BE2C (cell line): ENCODE measurements around the gene SLC25A5.
"Not testable (repeated sequence)": the region's sequence is repeated elsewhere in the genome, so short reads cannot be mapped to it uniquely, and the experiment has no call there.

ENCODE experiments used
- DNase-seq: peaks from one replicate; pipeline ENCODE4 v3.0.0-alpha.2; 2020
- H3K27me3 ChIP-seq: fragments of 250-450 bp; sonication (Bioruptor Pico); 2 replicates; pipeline ENCODE4 v1.5.1; 2020; ENCODE audit warnings: mild to moderate bottlenecking
- H3K36me3 ChIP-seq: fragments of 250-450 bp; sonication (Bioruptor Pico); 2 replicates; pipeline ENCODE4 v1.5.1; 2020; ENCODE audit warnings: mild to moderate bottlenecking
- H3K4me1 ChIP-seq: fragments of 250-450 bp; sonication (Bioruptor Pico); 2 replicates; pipeline ENCODE4 v1.5.1; 2020
- H3K4me3 ChIP-seq: 2 replicates; pipeline ENCODE4 v1.5.1; 2011; ENCODE audit warnings: low read depth, low read length
- H3K9me3 ChIP-seq: fragments of 250-450 bp; sonication (Bioruptor Pico); 2 replicates; pipeline ENCODE4 v1.5.1; 2020
- TF ChIP-seq, protein P1 (sequence below): IDR thresholded peaks from 2 replicates; pipeline ENCODE4 v1.5.1; 2012; ENCODE audit warnings: mild to moderate bottlenecking, low read depth, low read length

SLC25A5 gene

DNA sequence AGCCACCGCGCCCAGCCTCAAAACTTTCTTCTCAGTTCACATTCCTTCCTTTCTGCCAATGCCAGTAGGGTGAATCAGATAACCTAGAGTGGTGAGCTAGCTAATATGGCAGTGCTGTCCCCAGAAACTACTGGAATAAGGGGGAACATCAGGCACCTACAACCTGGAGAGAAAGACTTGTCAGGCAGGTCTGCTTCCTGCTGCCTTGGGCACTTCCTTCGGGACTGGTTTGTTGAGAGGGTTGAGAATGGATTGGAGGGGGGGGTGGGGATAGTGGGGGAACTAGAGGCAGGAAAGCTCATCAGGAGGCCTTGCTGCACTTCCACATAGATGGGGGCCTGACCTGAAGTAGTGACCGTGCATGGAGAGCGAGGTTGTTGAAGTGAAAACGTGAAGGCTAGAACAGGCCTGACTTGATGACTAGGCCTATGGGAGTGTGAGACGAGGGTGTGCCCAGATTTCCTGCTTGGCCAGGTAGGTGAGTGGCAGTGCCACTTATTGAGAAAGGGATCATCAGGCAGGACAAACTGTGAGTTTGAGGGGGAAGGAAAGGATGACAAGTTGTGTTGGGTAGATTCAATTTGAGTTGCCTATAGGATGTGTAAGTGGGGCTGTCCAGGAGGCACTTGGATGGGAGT, 33.4 kb downstream of the SLC25A5 start:
- no peaks in the 10 kb centered on the region for H3K9me3 ChIP-seq
- TF ChIP-seq, protein P1, sequence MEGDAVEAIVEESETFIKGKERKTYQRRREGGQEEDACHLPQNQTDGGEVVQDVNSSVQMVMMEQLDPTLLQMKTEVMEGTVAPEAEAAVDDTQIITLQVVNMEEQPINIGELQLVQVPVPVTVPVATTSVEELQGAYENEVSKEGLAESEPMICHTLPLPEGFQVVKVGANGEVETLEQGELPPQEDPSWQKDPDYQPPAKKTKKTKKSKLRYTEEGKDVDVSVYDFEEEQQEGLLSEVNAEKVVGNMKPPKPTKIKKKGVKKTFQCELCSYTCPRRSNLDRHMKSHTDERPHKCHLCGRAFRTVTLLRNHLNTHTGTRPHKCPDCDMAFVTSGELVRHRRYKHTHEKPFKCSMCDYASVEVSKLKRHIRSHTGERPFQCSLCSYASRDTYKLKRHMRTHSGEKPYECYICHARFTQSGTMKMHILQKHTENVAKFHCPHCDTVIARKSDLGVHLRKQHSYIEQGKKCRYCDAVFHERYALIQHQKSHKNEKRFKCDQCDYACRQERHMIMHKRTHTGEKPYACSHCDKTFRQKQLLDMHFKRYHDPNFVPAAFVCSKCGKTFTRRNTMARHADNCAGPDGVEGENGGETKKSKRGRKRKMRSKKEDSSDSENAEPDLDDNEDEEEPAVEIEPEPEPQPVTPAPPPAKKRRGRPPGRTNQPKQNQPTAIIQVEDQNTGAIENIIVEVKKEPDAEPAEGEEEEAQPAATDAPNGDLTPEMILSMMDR: no peak
- H3K36me3 ChIP-seq: no peaks in the 10 kb centered on the region
- no peaks in the 10 kb centered on the region for H3K4me1 ChIP-seq
- H3K4me3 ChIP-seq: no peak overlapping the region
- no peaks in the 10 kb centered on the region for H3K27me3 ChIP-seq
- DNase-seq: no peak

DNA sequence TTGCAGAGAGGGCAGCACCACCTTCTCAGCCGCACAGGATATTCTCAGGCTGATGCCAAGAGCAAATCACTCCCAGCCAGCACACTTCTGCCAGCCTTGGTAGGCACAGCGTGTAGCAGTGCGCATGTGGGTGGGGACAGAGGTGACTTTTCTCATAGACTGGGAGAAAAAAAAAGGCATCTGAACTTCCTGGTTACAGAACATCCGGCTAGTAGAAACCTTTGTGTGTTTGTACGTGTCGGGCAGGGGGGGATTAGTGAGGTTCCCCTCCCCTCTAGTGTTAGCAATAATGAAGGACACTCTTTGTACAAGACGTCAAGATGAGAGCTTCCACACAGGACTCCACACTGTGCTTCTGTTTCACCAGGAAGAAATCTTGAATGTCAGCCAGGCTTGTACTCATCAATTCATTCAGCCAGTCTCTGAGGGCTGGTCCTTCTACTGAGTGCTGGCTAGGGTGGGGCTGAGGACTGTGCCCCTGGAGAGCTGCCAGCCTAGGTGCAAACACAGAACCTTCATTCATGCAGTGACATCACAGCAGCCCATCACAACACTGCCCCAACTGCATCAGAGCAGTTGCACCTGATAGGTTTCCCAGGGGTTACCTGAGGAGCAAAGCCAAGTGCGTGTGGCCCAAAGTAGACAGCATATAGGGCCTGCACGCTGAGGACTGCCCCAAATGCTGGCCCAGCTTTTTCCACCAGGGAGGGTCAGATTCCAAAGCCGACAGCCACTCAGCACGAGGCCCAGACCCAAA, 34.7 kb downstream of the SLC25A5 start:
- TF ChIP-seq, protein P1: no peak
- H3K9me3 ChIP-seq: no peaks in the 10 kb centered on the region
- H3K4me1 ChIP-seq: no peaks in the 10 kb centered on the region
- no peaks in the 10 kb centered on the region for H3K36me3 ChIP-seq
- DNase-seq: no peak
- H3K4me3 ChIP-seq: no peak overlapping the region
- H3K27me3 ChIP-seq: no peaks in the 10 kb centered on the region

DNA sequence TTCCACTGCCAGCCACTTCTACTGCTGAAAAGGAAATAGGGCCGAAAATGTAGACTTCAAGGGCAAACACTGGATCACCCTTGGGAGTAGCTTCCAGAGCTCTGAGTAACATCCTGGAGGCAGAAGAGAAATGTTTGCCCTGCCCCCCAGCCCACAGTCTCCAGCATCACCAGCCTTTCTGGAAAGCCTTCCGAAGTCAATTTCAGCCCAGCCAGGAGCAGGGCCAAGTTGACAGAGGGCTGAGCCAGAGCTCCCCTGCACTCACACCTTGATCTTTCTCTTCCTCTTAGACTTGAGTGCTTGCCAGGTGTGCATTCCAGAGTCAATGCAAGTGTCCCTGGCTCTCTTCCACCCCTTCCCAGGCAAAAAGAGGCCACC, 35.2 kb downstream of the SLC25A5 start:
- TF ChIP-seq, protein P1: no peak
- H3K4me3 ChIP-seq: no peak overlapping the region
- H3K36me3 ChIP-seq: no peaks in the 10 kb centered on the region
- no peak for DNase-seq
- no peaks in the 10 kb centered on the region for H3K27me3 ChIP-seq
- no peaks in the 10 kb centered on the region for H3K9me3 ChIP-seq
- no peaks in the 10 kb centered on the region for H3K4me1 ChIP-seq

DNA sequence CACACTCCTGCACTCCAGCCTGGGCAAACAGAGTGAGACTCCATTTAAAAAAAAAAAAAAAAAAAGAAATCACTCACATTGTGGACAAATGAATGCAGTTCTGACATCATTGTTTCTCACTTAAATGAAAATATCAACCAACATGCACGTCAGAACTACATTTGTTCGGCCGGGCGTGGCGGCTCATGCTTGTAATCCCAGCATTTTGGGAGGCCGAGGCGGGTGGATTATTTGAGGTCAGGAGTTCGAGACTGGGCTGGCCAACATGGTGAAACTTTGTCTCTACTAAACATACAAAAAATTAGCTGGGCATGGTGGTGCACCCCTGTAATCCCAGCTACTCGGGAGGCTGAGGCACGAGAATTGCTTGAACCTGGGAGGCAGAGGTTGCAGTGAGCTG, 36.9 kb downstream of the SLC25A5 start:
- H3K4me1 ChIP-seq, H3K9me3 ChIP-seq, H3K4me3 ChIP-seq: not testable (repeated sequence)

DNA sequence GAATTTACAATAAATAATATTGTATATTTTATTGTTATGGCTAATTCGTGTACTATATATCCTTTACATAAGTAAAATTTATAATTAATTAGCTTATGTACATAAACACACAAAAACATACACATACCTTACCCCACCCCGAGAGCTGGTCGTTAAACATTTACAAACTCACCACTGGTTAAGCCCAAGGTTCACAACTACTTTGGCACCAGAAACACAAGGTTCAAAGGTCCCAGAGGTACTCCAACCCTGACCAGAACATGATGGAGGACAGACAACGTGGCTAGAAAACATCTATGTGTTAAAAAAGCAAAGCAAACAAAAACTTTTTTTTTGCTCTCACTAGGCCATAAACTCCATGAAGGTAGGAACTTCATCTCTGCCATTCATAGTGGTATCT, 37.7 kb downstream of the SLC25A5 start:
- H3K36me3 ChIP-seq: no peaks in the 10 kb centered on the region
- H3K4me3 ChIP-seq: no peak overlapping the region
- TF ChIP-seq, protein P1: no peak
- H3K9me3 ChIP-seq: no peaks in the 10 kb centered on the region
- no peak for DNase-seq
- H3K27me3 ChIP-seq: no peaks in the 10 kb centered on the region
- no peaks in the 10 kb centered on the region for H3K4me1 ChIP-seq

More for the DNA sequence above, 36.9 kb downstream of the SLC25A5 start:
- H3K27me3 ChIP-seq, DNase-seq, H3K36me3 ChIP-seq: not testable (repeated sequence)

DNA sequence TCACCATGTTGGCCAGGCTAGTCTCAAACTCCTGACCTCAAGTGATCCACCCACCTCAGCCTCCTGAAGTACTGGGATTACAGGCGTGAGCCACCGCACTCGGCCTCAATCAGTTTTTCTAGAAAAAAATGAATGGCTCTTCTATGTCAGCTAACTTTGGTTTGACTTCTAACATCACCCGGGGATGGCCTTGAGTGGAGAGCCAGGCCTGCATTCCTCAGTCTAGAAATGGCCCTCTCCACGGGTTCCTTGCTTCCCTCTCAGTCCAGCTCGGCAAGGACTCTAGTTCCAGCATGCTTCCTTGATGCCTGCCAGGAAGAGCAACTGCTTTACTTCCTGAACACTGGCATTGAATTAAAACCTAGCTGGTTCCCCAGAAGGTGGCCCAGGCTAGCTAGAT, 39.0 kb downstream of the SLC25A5 start:
- no peaks in the 10 kb centered on the region for H3K9me3 ChIP-seq
- no peaks in the 10 kb centered on the region for H3K4me1 ChIP-seq
- no peak for DNase-seq
- H3K36me3 ChIP-seq: no peaks in the 10 kb centered on the region
- no peak overlapping the region for H3K4me3 ChIP-seq
- no peaks in the 10 kb centered on the region for H3K27me3 ChIP-seq
- TF ChIP-seq, protein P1: no peak
